H1 (cell line): Measurements from ENCODE around the gene CNNM1. TPM values are rescaled to one million over a fixed set of nuclear protein-coding genes. Genes with fewer than 3 reads are reported as not detected.

Experiments used
- CTCF ChIA-PET: fragments of 300-600 bp; sonication (Branson Sonifier 250); formaldehyde crosslinking; loops from one replicate; lab custom pipeline; 2021; ENCODE audit not compliant: partially characterized antibody; lab: Charles Lee
- POLR2A ChIA-PET: fragments of 300-600 bp; sonication (Branson Sonifier 250); formaldehyde crosslinking; loops from one replicate; lab custom pipeline; 2021; ENCODE audit warnings: inconsistent platforms; ENCODE audit not compliant: partially characterized antibody; lab: Charles Lee
- DNase-seq, 2 experiments: peaks; one replicate each; pipeline versions ENCODE4 v3.0.0 to v3.0.0-alpha.2; 2010 to 2022; ENCODE audit warnings: low spot score in 2 of 2, low read depth in 1 of 2, mixed read lengths in 1 of 2
- FAIRE-seq: peaks from 2 replicates; lab custom pipeline; 2011; peaks lifted over from hg19 to GRCh38; lab: Jason Lieb, UNC
- H2AFZ ChIP-seq: 2 replicates; pipeline ENCODE4 v1.8.1; 2012; ENCODE audit warnings: low read length, inconsistent platforms
- H2AK5ac ChIP-seq: 2 replicates; pipeline ENCODE4 v1.6.1; 2013; ENCODE audit warnings: low read depth, low read length
- H2BK120ac ChIP-seq: replicated peaks from 2 replicates; pipeline ENCODE3; 2013; ENCODE audit warnings: low read depth, low read length, inconsistent platforms
- H2BK12ac ChIP-seq: 2 replicates; pipeline ENCODE4 v1.6.1; 2013; ENCODE audit warnings: low read depth, low read length
- H2BK15ac ChIP-seq: 2 replicates; pipeline ENCODE4 v1.6.1; 2013; ENCODE audit warnings: low read length
- H2BK20ac ChIP-seq: 2 replicates; pipeline ENCODE4 v1.6.1; 2013; ENCODE audit warnings: low read length
- H2BK5ac ChIP-seq: 2 replicates; pipeline ENCODE4 v1.6.1; 2013; ENCODE audit warnings: low read depth, low read length
- H3K14ac ChIP-seq: 2 replicates; pipeline ENCODE4 v1.6.1; 2013; ENCODE audit warnings: inconsistent platforms; ENCODE audit not compliant: insufficient read length
- H3K18ac ChIP-seq: 2 replicates; pipeline ENCODE4 v1.6.1; 2013; ENCODE audit warnings: low read length; ENCODE audit errors: extremely low read depth
- H3K23ac ChIP-seq: 2 replicates; pipeline ENCODE4 v1.6.1; 2013; ENCODE audit warnings: inconsistent platforms; ENCODE audit not compliant: insufficient read length
- H3K23me2 ChIP-seq: 2 replicates; pipeline ENCODE4 v1.6.1; 2013; ENCODE audit warnings: low read depth, low read length
- H3K27ac ChIP-seq: 2 replicates; pipeline ENCODE4 v1.6.1; 2011; ENCODE audit warnings: low read depth, low read length, inconsistent platforms
- H3K27me3 ChIP-seq, 4 experiments: replicated peaks in 1 of 4; 1 replicate in 1 of 4; 2 replicates in 3 of 4; pipeline versions ENCODE4 v1.6.1 to v1.8.1; 2011 to 2013; ENCODE audit warnings: low read length in 3 of 4, mild to moderate bottlenecking in 3 of 4, inconsistent platforms in 2 of 4, mixed read lengths in 2 of 4, moderate library complexity in 1 of 4; ENCODE audit not compliant: control insufficient read depth in 3 of 4, insufficient read depth in 3 of 4; ENCODE audit errors: extremely low read depth in 1 of 4
- H3K36me3 ChIP-seq, 4 experiments: 2 replicates each; pipeline versions ENCODE4 v1.6.1 to v1.8.1; 2011 to 2013; ENCODE audit warnings: mild to moderate bottlenecking in 4 of 4, low read length in 3 of 4, moderate library complexity in 2 of 4, control low read depth in 1 of 4, inconsistent platforms in 1 of 4; ENCODE audit not compliant: insufficient read depth in 4 of 4, control insufficient read depth in 2 of 4
- H3K4ac ChIP-seq: replicated peaks from 2 replicates; pipeline ENCODE3; 2013; ENCODE audit warnings: low read length, low read depth, mixed read lengths, inconsistent platforms; ENCODE audit not compliant: insufficient read length
- H3K4me1 ChIP-seq, 4 experiments: replicated peaks in 1 of 4; 1 replicate in 1 of 4; 2 replicates in 3 of 4; pipeline versions ENCODE4 v1.6.1 to v1.8.1; 2011 to 2013; ENCODE audit warnings: low read length in 3 of 4, inconsistent platforms in 2 of 4, mixed read lengths in 1 of 4; ENCODE audit not compliant: insufficient read depth in 4 of 4, control insufficient read depth in 3 of 4
- H3K4me2 ChIP-seq, 2 experiments: 2 replicates each; pipeline versions ENCODE4 v1.6.1 to v1.8.1; 2011 to 2013; ENCODE audit warnings: low read depth in 2 of 2, low read length in 2 of 2, control low read depth in 1 of 2, inconsistent platforms in 1 of 2, mild to moderate bottlenecking in 1 of 2; ENCODE audit not compliant: insufficient read depth in 1 of 2
- H3K4me3 ChIP-seq, 4 experiments: fragments of 200-600, 300-600 bp in 1 of 4; sonication (generic), shearing (Covaris generic), sonication (Bioruptor Twin) in 1 of 4; 2 replicates each; pipeline versions ENCODE4 v1.5.1 to v1.8.1; 2011 to 2016; ENCODE audit warnings: low read length in 4 of 4, low read depth in 3 of 4, control low read depth in 2 of 4, inconsistent platforms in 2 of 4, mild to moderate bottlenecking in 2 of 4, mixed read lengths in 1 of 4, moderate library complexity in 1 of 4; ENCODE audit not compliant: insufficient read depth in 2 of 4; ENCODE audit errors: extremely low read depth in 1 of 4
- H3K56ac ChIP-seq: replicated peaks from 2 replicates; pipeline ENCODE3; 2013; ENCODE audit warnings: low read depth, mild to moderate bottlenecking, mixed read lengths, low read length, inconsistent platforms; ENCODE audit not compliant: insufficient read length
- H3K79me1 ChIP-seq: 2 replicates; pipeline ENCODE4 v1.6.1; 2013; ENCODE audit warnings: low read depth, low read length, control low read depth
- H3K79me2 ChIP-seq, 2 experiments: 2 replicates each; pipeline versions ENCODE4 v1.6.1 to v1.8.1; 2012 to 2013; ENCODE audit warnings: low read length in 2 of 2, mild to moderate bottlenecking in 2 of 2, inconsistent platforms in 1 of 2; ENCODE audit not compliant: insufficient read depth in 2 of 2, control insufficient read depth in 1 of 2
- H3K9ac ChIP-seq, 4 experiments: replicated peaks in 1 of 4; 1 replicate in 1 of 4; 2 replicates in 3 of 4; pipeline versions ENCODE4 v1.6.1 to v1.8.1; 2011 to 2013; ENCODE audit warnings: low read depth in 3 of 4, low read length in 3 of 4, control low read depth in 2 of 4, mild to moderate bottlenecking in 2 of 4, moderate library complexity in 2 of 4, inconsistent platforms in 1 of 4; ENCODE audit errors: extremely low read depth in 1 of 4
- H3K9me3 ChIP-seq, 2 experiments: 2 replicates each; pipeline versions ENCODE4 v1.6.1 to v1.8.1; 2012 to 2013; ENCODE audit warnings: mild to moderate bottlenecking in 2 of 2, moderate library complexity in 2 of 2, control low read depth in 1 of 2, inconsistent platforms in 1 of 2, low read depth in 1 of 2, low read length in 1 of 2, mixed read lengths in 1 of 2; ENCODE audit not compliant: insufficient read depth in 2 of 2
- H4K20me1 ChIP-seq, 2 experiments: replicated peaks in 1 of 2; 2 replicates each; pipeline versions ENCODE3 to v1.8.1; 2011 to 2013; ENCODE audit warnings: inconsistent platforms in 2 of 2, low read length in 2 of 2, mild to moderate bottlenecking in 1 of 2; ENCODE audit not compliant: insufficient read depth in 2 of 2, control insufficient read depth in 1 of 2
- H4K5ac ChIP-seq: 2 replicates; pipeline ENCODE4 v1.6.1; 2013; ENCODE audit warnings: low read length, low read depth, mixed read lengths, inconsistent platforms; ENCODE audit not compliant: insufficient read length
- H4K8ac ChIP-seq: 2 replicates; pipeline ENCODE4 v1.8.0; 2013; ENCODE audit warnings: mild to moderate bottlenecking, moderate library complexity, low read length, inconsistent platforms; ENCODE audit not compliant: insufficient read depth; ENCODE audit errors: extremely low read depth
- H4K91ac ChIP-seq: replicated peaks from 2 replicates; pipeline ENCODE3; 2013; ENCODE audit warnings: low read length, mixed read lengths, inconsistent platforms; ENCODE audit not compliant: insufficient read length
- GABPA ChIP-seq: IDR thresholded peaks from 2 replicates; pipeline ENCODE4 v1.6.1; 2011; ENCODE audit warnings: mild to moderate bottlenecking, low read length, moderate library complexity, borderline replicate concordance; ENCODE audit not compliant: insufficient read depth
- GTF2F1 ChIP-seq: IDR thresholded peaks from 2 replicates; pipeline ENCODE4 v1.6.1; 2012; ENCODE audit warnings: low read depth, low read length, improper control_type of control experiment, borderline replicate concordance
- JUN ChIP-seq: IDR thresholded peaks from 2 replicates; pipeline ENCODE4 v1.6.1; 2011; ENCODE audit warnings: low read depth, mild to moderate bottlenecking, improper control_type of control experiment, low read length
- SAP30 ChIP-seq: fragments of 300-600 bp; sonication (generic); IDR thresholded peaks from 2 replicates; pipeline ENCODE4 v1.7.1; 2012; ENCODE audit warnings: low read length, moderate library complexity, mild to moderate bottlenecking, inconsistent platforms; ENCODE audit not compliant: insufficient read depth, insufficient replicate concordance
- polyA plus RNA-seq, 7 experiments: library from polyadenylated mRNA; depleted of rRNA in 3 of 7; stranded (reverse) in 5 of 7; unstranded in 2 of 7; fragments of >200 nt in 5 of 7; fragments of 200-250 nt in 2 of 7; gene quantifications; 1 replicate in 5 of 7; 2 replicates in 1 of 7; 4 replicates in 1 of 7; pipeline versions ENCODE4 v1.2.1 to v1.2.3, GENCODE V29; 2011 to 2013; ENCODE audit warnings: missing spikeins in 2 of 7, mixed read lengths in 2 of 7
- total RNA-seq: library from RNA; stranded (reverse); fragmentation: NEBNext Ultra II Directional; extraction: Animal tissue kit (Norgen Biotek cat#: 25700); gene quantifications from 2 replicates; pipeline ENCODE4 v1.2.1, GENCODE V29; 2021
- TF ChIP-seq, protein P1 (sequence below): IDR thresholded peaks from 2 replicates; pipeline ENCODE4 v1.6.1; 2012; ENCODE audit warnings: low read length, inconsistent platforms
- TF ChIP-seq, protein P2 (sequence below): IDR thresholded peaks from 2 replicates; pipeline ENCODE4 v1.6.1; 2011; ENCODE audit warnings: low read length, improper control_type of control experiment

The CNNM1 gene
- total and polyA plus RNA-seq, 2 of the 8 experiments (the other 6 are each of a cell fraction or from before 2014, with no cell fraction given), result 0.74 to 0.92 TPM

DNA sequence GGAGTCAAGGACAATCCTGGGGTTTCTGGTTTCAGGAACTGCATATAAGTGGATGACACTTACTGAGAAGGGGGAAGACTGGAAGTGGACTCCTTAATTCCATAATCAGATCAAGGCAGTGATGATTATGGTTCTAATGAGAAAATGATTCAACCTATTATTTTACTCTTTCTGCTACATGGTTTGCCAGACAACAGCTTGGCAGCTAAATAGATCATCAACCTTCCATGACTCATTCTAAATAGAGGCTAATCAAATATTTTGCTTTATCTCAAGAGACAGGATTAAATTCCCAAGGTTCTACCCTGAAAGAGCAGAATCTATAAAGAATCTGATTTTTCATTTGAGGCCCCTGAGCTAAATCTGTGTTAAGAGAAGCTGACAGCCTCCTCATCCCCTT, 46.3 kb downstream of the CNNM1 start:
- H3K56ac ChIP-seq, result no peak overlapping the region
- H3K9ac ChIP-seq, result no peak overlapping the region
- H3K79me1 ChIP-seq, result no peaks in the 10 kb centered on the region; the same call in 1 of the 2 replicates
- H3K4me1 ChIP-seq, result no peaks in the 10 kb centered on the region
- no peak overlapping the region for H2BK20ac ChIP-seq
- H3K18ac ChIP-seq, result no peak overlapping the region
- no peak overlapping the region for H2AFZ ChIP-seq
- no peak overlapping the region for H4K91ac ChIP-seq
- POLR2A ChIA-PET, result no interaction called here
- no peak overlapping the region for H3K4ac ChIP-seq
- no peak overlapping the region for H4K8ac ChIP-seq
- no peak overlapping the region for H3K14ac ChIP-seq
- no peak overlapping the region for H4K5ac ChIP-seq
- no peak for TF ChIP-seq JUN
- TF ChIP-seq, protein P1, sequence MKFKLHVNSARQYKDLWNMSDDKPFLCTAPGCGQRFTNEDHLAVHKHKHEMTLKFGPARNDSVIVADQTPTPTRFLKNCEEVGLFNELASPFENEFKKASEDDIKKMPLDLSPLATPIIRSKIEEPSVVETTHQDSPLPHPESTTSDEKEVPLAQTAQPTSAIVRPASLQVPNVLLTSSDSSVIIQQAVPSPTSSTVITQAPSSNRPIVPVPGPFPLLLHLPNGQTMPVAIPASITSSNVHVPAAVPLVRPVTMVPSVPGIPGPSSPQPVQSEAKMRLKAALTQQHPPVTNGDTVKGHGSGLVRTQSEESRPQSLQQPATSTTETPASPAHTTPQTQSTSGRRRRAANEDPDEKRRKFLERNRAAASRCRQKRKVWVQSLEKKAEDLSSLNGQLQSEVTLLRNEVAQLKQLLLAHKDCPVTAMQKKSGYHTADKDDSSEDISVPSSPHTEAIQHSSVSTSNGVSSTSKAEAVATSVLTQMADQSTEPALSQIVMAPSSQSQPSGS, result no peak
- no peak for TF ChIP-seq SAP30
- TF ChIP-seq, protein P2, sequence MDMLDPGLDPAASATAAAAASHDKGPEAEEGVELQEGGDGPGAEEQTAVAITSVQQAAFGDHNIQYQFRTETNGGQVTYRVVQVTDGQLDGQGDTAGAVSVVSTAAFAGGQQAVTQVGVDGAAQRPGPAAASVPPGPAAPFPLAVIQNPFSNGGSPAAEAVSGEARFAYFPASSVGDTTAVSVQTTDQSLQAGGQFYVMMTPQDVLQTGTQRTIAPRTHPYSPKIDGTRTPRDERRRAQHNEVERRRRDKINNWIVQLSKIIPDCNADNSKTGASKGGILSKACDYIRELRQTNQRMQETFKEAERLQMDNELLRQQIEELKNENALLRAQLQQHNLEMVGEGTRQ, result no peak
- TF ChIP-seq GABPA, result no peak
- TF ChIP-seq GTF2F1, result no peak
- H4K20me1 ChIP-seq, result no peaks in the 10 kb centered on the region
- no peaks in the 10 kb centered on the region for H3K79me2 ChIP-seq
- no peaks in the 10 kb centered on the region for H3K27me3 ChIP-seq
- H2BK12ac ChIP-seq, result no peak overlapping the region
- DNase-seq, result no peak
- no peak overlapping the region for H3K27ac ChIP-seq
- no peak overlapping the region for H3K23ac ChIP-seq
- H2AK5ac ChIP-seq, result no peak overlapping the region
- H3K9me3 ChIP-seq, result no peaks in the 10 kb centered on the region
- H2BK5ac ChIP-seq, result no peak overlapping the region
- no peak overlapping the region for H2BK15ac ChIP-seq
- H3K36me3 ChIP-seq, result no peaks in the 10 kb centered on the region
- CTCF ChIA-PET, result interaction anchor here (1.0 to 1.2 kb wide), 2 partner anchors 14 to 18 kb away, joined by 3 to 4 read pairs; no protein-coding TSS in a partner anchor
- H3K23me2 ChIP-seq, result no peaks in the 10 kb centered on the region
- no peak overlapping the region for H2BK120ac ChIP-seq
- H3K4me2 ChIP-seq, result no peak overlapping the region
- FAIRE-seq, result no peak
- no peak overlapping the region for H3K4me3 ChIP-seq
